ENCODE results near the gene CA14.
A peak's percentile ranks its signal among the peaks of the same experiment; 100 is the strongest.

Gene CA14

DNA sequence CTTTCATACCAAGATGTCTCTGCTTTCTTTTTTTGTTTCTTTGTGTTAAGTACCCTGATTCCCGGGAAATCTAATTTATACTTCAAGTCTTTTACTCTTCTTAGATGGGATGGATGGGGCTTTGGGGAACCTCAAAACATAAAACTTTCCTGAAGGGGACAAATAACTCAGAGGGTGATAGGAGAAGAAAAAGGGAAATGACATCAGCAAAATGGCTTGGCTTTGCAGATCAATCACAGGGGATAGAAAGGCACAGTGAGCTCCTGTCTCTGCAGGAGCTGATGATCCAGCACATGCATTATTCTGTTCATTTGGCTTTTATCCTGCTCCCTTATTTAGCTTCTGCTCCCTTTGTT lies 1.4 kb upstream of the CA14 start:
- DNase-seq (ENCODE audit: low read depth in 1 of 2, low spot score in 1 of 2): no peak
- no peak overlapping the region for H3K27ac ChIP-seq (replicated peaks)
- peaks cover 4% of the 10 kb centered on the region for H3K27me3 ChIP-seq (ENCODE audit: insufficient read depth, poor library complexity, severe bottlenecking)
- H3K4me3 ChIP-seq (replicated peaks; ENCODE audit: insufficient read depth, low read length): no peak overlapping the region
- TF ChIP-seq POLR2AphosphoS5 (IDR thresholded peaks at IDR 0.05; ENCODE audit: low read depth) (no peak), SPI1 (IDR thresholded peaks at IDR 0.05; ENCODE audit: borderline replicate concordance, low read depth) (no peak), GABPA (IDR thresholded peaks at IDR 0.05; ENCODE audit: low read depth) (no peak)
- TF ChIP-seq, protein P1, sequence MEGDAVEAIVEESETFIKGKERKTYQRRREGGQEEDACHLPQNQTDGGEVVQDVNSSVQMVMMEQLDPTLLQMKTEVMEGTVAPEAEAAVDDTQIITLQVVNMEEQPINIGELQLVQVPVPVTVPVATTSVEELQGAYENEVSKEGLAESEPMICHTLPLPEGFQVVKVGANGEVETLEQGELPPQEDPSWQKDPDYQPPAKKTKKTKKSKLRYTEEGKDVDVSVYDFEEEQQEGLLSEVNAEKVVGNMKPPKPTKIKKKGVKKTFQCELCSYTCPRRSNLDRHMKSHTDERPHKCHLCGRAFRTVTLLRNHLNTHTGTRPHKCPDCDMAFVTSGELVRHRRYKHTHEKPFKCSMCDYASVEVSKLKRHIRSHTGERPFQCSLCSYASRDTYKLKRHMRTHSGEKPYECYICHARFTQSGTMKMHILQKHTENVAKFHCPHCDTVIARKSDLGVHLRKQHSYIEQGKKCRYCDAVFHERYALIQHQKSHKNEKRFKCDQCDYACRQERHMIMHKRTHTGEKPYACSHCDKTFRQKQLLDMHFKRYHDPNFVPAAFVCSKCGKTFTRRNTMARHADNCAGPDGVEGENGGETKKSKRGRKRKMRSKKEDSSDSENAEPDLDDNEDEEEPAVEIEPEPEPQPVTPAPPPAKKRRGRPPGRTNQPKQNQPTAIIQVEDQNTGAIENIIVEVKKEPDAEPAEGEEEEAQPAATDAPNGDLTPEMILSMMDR (IDR thresholded peaks at IDR 0.05; ENCODE audit: insufficient read depth, low read length): no peak
- TF ChIP-seq, protein P2, sequence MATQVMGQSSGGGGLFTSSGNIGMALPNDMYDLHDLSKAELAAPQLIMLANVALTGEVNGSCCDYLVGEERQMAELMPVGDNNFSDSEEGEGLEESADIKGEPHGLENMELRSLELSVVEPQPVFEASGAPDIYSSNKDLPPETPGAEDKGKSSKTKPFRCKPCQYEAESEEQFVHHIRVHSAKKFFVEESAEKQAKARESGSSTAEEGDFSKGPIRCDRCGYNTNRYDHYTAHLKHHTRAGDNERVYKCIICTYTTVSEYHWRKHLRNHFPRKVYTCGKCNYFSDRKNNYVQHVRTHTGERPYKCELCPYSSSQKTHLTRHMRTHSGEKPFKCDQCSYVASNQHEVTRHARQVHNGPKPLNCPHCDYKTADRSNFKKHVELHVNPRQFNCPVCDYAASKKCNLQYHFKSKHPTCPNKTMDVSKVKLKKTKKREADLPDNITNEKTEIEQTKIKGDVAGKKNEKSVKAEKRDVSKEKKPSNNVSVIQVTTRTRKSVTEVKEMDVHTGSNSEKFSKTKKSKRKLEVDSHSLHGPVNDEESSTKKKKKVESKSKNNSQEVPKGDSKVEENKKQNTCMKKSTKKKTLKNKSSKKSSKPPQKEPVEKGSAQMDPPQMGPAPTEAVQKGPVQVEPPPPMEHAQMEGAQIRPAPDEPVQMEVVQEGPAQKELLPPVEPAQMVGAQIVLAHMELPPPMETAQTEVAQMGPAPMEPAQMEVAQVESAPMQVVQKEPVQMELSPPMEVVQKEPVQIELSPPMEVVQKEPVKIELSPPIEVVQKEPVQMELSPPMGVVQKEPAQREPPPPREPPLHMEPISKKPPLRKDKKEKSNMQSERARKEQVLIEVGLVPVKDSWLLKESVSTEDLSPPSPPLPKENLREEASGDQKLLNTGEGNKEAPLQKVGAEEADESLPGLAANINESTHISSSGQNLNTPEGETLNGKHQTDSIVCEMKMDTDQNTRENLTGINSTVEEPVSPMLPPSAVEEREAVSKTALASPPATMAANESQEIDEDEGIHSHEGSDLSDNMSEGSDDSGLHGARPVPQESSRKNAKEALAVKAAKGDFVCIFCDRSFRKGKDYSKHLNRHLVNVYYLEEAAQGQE (IDR thresholded peaks at IDR 0.05; ENCODE audit: insufficient replicate concordance, low read depth): no peak

DNA sequence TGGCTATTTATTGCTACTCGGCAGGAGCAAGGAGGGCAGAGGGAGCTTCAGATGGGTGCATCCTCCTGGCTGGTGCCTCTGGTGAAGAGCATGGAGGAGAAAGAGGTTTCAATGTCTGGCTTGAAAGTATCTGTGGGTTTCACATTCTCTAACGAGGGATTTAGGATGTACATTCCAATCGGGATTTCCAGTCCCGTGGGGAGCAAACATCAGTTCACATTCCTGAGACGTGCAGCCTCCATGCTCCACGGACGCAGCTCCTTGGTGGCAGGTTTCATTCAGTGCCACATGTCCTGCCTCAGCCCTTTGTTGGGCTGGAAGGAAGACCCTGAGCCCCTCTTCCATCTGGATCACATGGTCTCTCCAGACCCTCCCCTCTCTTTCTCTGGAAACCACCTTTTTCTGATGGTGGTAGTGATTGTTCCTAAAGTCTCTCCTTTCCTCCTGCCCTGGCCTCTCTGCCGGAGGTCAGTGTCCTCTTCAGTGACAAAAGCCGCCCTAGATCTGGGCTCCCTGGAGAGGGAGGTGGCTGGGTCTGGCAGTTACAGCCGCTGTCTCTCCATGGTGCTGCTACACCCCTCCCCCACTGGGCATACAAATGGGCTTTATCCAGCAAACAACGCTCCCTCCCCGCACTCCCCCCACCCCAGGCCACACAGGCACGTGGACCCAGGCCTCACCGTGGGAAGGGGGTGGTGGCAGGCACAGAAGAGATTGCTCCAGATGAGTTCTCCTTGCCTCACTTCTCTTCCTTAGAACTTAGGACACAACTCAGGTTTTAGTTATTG lies 826 bp upstream of the CA14 start:
- Histone ChIP-seq H3K27ac (replicated peaks) (no peak overlapping the region), H3K4me3 (replicated peaks; ENCODE audit: insufficient read depth, low read length) (no peak overlapping the region), H3K27me3 (ENCODE audit: insufficient read depth, poor library complexity, severe bottlenecking) (peaks cover 4% of the 10 kb centered on the region)
- TF ChIP-seq GABPA (IDR thresholded peaks at IDR 0.05; ENCODE audit: low read depth) (no peak), POLR2AphosphoS5 (IDR thresholded peaks at IDR 0.05; ENCODE audit: low read depth) (no peak)
- TF ChIP-seq, protein P1 (IDR thresholded peaks at IDR 0.05; ENCODE audit: insufficient read depth, low read length): no peak
- TF ChIP-seq, protein P2 (IDR thresholded peaks at IDR 0.05; ENCODE audit: insufficient replicate concordance, low read depth): no peak
- DNase-seq (ENCODE audit: low read depth in 1 of 2, low spot score in 1 of 2): peak in 1 of 2 experiments; percentile 34

DNA sequence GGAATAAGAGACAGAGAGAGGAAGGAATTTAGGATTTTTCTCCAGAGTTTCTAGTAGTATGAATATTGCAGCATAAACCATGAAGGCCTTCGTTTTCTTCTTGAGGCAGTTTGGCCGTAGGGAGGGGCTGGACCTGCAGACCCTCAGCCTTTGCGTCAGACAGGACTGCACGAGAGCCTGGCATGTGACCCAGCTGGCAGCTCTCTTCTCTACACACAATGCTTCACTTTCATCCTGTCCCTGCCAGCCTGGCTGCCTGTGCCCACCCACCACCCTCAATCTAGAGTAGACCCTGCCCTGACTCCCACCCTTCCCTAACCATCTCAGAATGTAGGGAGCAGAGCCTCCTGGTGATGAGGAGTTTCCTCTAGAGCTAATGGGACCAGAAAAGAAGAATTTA lies 1.6 kb downstream of the CA14 start:
- no peak for DNase-seq (ENCODE audit: low read depth in 1 of 2, low spot score in 1 of 2)
- Histone ChIP-seq H3K4me3 (replicated peaks; ENCODE audit: insufficient read depth, low read length) (no peak overlapping the region), H3K27ac (replicated peaks) (no peak overlapping the region), H3K27me3 (ENCODE audit: insufficient read depth, poor library complexity, severe bottlenecking) (peaks cover 4% of the 10 kb centered on the region)
- no peak for TF ChIP-seq POLR2AphosphoS5 (IDR thresholded peaks at IDR 0.05; ENCODE audit: low read depth)
- TF ChIP-seq, protein P2 (IDR thresholded peaks at IDR 0.05; ENCODE audit: insufficient replicate concordance, low read depth): no peak
- TF ChIP-seq SPI1 (IDR thresholded peaks at IDR 0.05; ENCODE audit: borderline replicate concordance, low read depth): no peak
- TF ChIP-seq, protein P1 (IDR thresholded peaks at IDR 0.05; ENCODE audit: insufficient read depth, low read length): no peak
- no peak for TF ChIP-seq GABPA (IDR thresholded peaks at IDR 0.05; ENCODE audit: low read depth)

Data from HL-60 (cell line).